ENCODE results near the gene LPAR5. TPM values are rescaled to one million over a fixed set of nuclear protein-coding genes. Genes with fewer than 3 reads are reported as not detected.

Gene LPAR5
- total RNA-seq, 1 experiment from 2014 or later: 0.20 TPM

DNA sequence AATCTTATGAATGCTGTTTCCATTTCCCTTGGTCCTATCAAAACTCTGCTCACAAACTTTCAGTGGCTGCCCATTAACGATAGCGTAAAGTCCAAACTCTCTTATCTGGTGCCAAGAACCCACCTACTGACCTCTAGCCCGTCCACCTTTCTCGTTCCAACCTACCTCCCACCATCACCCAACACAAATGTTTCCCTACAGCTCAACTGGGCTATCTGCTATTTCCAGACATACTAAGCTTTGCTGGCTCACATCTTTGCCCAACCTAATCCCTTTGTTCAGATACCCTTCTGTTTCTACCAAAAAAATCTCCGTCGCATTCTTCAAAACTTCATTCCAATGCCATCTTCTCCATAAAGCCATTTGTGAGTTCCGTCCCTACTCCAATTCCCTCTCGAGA, 60.1 kb downstream of the LPAR5 start:
- CTCF ChIA-PET: no interaction called here
- Mint-ChIP-seq H3K27ac (ENCODE audit: unreplicated experiment) (no peak overlapping the region), H3K9me3 (ENCODE audit: unreplicated experiment) (no peaks in the 10 kb centered on the region), H3K27me3 (ENCODE audit: insufficient read depth, unreplicated experiment) (no peaks in the 10 kb centered on the region), H3K36me3 (ENCODE audit: insufficient read depth, unreplicated experiment) (peaks cover 97% of the 10 kb centered on the region), H3K4me1 (ENCODE audit: low read depth, unreplicated experiment) (peaks cover 8% of the 10 kb centered on the region), H3K4me3 (ENCODE audit: unreplicated experiment) (no peak overlapping the region)
- H3K27me3 ChIP-seq (replicated peaks; ENCODE audit: control insufficient read depth, insufficient read depth, low read length): no peaks in the 10 kb centered on the region
- BruUV-seq (replicated peaks): no TSS peak
- intact Hi-C loops (cut with micrococcal nuclease; ENCODE audit: unreplicated experiment): no loop called here
- DNase-seq: no peak
- no peaks in the 10 kb centered on the region for H3K9me3 ChIP-seq
- H3K36me3 ChIP-seq (ENCODE audit: control insufficient read depth, insufficient read depth, low read length): peaks cover 10% of the 10 kb centered on the region
- H3K4me3 ChIP-seq (ENCODE audit: low read depth, low read length): no peak overlapping the region
- POLR2A ChIA-PET: no interaction called here
- TF ChIP-seq, protein P1, sequence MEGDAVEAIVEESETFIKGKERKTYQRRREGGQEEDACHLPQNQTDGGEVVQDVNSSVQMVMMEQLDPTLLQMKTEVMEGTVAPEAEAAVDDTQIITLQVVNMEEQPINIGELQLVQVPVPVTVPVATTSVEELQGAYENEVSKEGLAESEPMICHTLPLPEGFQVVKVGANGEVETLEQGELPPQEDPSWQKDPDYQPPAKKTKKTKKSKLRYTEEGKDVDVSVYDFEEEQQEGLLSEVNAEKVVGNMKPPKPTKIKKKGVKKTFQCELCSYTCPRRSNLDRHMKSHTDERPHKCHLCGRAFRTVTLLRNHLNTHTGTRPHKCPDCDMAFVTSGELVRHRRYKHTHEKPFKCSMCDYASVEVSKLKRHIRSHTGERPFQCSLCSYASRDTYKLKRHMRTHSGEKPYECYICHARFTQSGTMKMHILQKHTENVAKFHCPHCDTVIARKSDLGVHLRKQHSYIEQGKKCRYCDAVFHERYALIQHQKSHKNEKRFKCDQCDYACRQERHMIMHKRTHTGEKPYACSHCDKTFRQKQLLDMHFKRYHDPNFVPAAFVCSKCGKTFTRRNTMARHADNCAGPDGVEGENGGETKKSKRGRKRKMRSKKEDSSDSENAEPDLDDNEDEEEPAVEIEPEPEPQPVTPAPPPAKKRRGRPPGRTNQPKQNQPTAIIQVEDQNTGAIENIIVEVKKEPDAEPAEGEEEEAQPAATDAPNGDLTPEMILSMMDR (IDR thresholded peaks at IDR 0.05; ENCODE audit: insufficient read depth in 1 of 2, low read depth in 1 of 2, low read length in 1 of 2, severe bottlenecking in 1 of 2, unreplicated experiment in 1 of 2): no peak
- no peaks in the 10 kb centered on the region for H3K4me1 ChIP-seq

DNA sequence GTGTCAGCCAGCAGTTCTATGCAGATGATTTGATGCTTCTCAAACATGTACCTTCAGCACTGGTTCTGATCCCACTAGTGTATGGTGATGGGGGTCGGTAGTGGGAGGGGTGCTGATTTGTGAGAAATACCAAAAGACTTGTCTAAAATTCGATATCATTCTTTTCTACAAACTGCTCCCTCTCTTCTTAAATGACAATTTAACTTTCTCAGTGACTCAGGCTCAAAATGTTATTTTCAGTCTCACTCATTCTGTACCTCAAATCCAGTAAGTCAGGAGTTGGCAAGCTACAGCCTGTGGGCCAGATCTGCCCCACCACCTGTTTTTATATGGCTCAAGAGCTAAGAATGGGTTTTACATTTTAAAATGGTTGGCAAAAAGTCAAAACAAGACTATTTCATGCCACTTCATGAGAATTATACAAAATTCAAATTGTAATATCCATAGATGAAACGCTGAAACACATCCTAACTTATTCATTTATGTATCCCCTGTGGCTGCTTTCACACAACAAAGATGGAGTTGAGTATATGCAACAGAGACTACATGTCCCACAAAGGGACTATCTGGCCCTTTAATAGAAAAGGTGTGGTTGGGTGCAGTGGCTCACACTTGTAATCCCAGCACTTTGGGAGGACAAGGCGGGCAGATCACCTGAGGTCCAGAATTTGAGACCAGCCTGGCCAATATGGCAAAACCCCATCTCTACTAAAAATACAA, 61.0 kb downstream of the LPAR5 start:
- CTCF ChIA-PET: no interaction called here
- POLR2A ChIA-PET: no interaction called here

DNA sequence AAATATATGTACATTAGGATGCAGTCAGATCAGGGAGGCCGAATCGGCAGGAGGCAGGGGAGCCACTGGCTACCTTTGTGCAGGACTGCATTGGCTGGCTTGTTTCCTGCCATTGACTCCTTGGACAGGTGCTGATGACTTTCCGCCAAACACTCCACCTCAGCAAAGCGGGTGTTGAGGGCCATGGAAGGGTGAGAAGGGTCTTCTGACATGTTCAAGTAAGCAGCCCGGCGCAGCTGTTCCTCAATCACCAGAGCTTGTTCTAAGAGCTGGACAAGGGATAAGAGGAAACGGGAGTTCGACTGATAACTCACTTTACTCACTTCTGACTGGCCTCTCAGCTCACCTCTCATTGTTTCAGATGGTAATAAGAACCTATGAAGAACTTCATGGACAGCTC, 62.8 kb downstream of the LPAR5 start:
- Histone ChIP-seq H3K4me1 (no peaks in the 10 kb centered on the region), H3K27me3 (replicated peaks; ENCODE audit: control insufficient read depth, insufficient read depth, low read length) (no peaks in the 10 kb centered on the region), H3K36me3 (ENCODE audit: control insufficient read depth, insufficient read depth, low read length) (peaks cover 11% of the 10 kb centered on the region), H3K4me3 (ENCODE audit: low read depth, low read length) (no peak overlapping the region), H3K9me3 (no peaks in the 10 kb centered on the region)
- Mint-ChIP-seq H3K27ac (ENCODE audit: unreplicated experiment) (no peak overlapping the region), H3K4me3 (ENCODE audit: unreplicated experiment) (no peak overlapping the region), H3K36me3 (ENCODE audit: insufficient read depth, unreplicated experiment) (peaks cover 96% of the 10 kb centered on the region), H3K27me3 (ENCODE audit: insufficient read depth, unreplicated experiment) (no peaks in the 10 kb centered on the region), H3K4me1 (ENCODE audit: low read depth, unreplicated experiment) (peaks cover 14% of the 10 kb centered on the region), H3K9me3 (ENCODE audit: unreplicated experiment) (no peaks in the 10 kb centered on the region)
- DNase-seq: no peak
- POLR2A ChIA-PET: interaction anchor here (0.7 kb wide), 1 partner anchor 277 kb away, joined by 3 read pairs; no protein-coding TSS in a partner anchor
- TF ChIP-seq, protein P1 (IDR thresholded peaks at IDR 0.05; ENCODE audit: insufficient read depth in 1 of 2, low read depth in 1 of 2, low read length in 1 of 2, severe bottlenecking in 1 of 2, unreplicated experiment in 1 of 2): no peak
- CTCF ChIA-PET: interaction anchor here (1.0 kb wide), 1 partner anchor 10 kb away, joined by 3 read pairs; no protein-coding TSS in a partner anchor
- intact Hi-C loops (cut with micrococcal nuclease; ENCODE audit: unreplicated experiment): loop anchor here (5.0 kb wide), 1 partner anchor 254 kb away; the partner anchor contains the start of gene P3H3
- BruUV-seq (replicated peaks): no TSS peak

More for the DNA sequence above, 61.0 kb downstream of the LPAR5 start:
- Mint-ChIP-seq H3K36me3 (ENCODE audit: insufficient read depth, unreplicated experiment) (peaks cover 97% of the 10 kb centered on the region), H3K4me3 (ENCODE audit: unreplicated experiment) (no peak overlapping the region), H3K27me3 (ENCODE audit: insufficient read depth, unreplicated experiment) (no peaks in the 10 kb centered on the region), H3K4me1 (ENCODE audit: low read depth, unreplicated experiment) (peaks cover 14% of the 10 kb centered on the region), H3K9me3 (ENCODE audit: unreplicated experiment) (no peaks in the 10 kb centered on the region), H3K27ac (ENCODE audit: unreplicated experiment) (no peak overlapping the region)
- Histone ChIP-seq H3K4me1 (no peaks in the 10 kb centered on the region), H3K36me3 (ENCODE audit: control insufficient read depth, insufficient read depth, low read length) (peaks cover 11% of the 10 kb centered on the region), H3K27me3 (replicated peaks; ENCODE audit: control insufficient read depth, insufficient read depth, low read length) (no peaks in the 10 kb centered on the region), H3K4me3 (ENCODE audit: low read depth, low read length) (no peak overlapping the region), H3K9me3 (no peaks in the 10 kb centered on the region)
- BruUV-seq (replicated peaks): no TSS peak
- TF ChIP-seq, protein P1 (IDR thresholded peaks at IDR 0.05; ENCODE audit: insufficient read depth in 1 of 2, low read depth in 1 of 2, low read length in 1 of 2, severe bottlenecking in 1 of 2, unreplicated experiment in 1 of 2): no peak
- no peak for DNase-seq
- intact Hi-C loops (cut with micrococcal nuclease; ENCODE audit: unreplicated experiment): loop anchor here (5.0 kb wide), 1 partner anchor 253 kb away; the partner anchor contains the start of gene P3H3

All from Caco-2 (cell line).